ENCODE measurements around the gene BBOF1.
"Not testable (repeated sequence)": the region's sequence is repeated elsewhere in the genome, so short reads cannot be mapped to it uniquely, and the experiment has no call there.

The BBOF1 gene

GRCh38 chr14:74018586-74019407 is at the start of gene BBOF1, which contains the start of gene ENTPD5:
Gene BBOF1 (plus strand): TSS chr14:74019349. CDS start chr14:74019479, 130 bp downstream.
Gene ENTPD5 (minus strand): TSS chr14:74019288. CDS start chr14:73988102, 31,186 bp downstream.
- peak; percentile 89 for DNase-seq

GRCh38 chr14:73973497-73973896 is 45.7 kb upstream of the BBOF1 start:
- DNase-seq = no peak

- DNase-seq = no peak
Observed at GRCh38 chr14:73976125-73976524, 43.0 kb upstream of the BBOF1 start.

- no peak for DNase-seq
Observed at GRCh38 chr14:73977896-73978295, 41.3 kb upstream of the BBOF1 start.

- DNase-seq = no peak
Observed at GRCh38 chr14:73988065-73988464, 31.1 kb upstream of the BBOF1 start.

GRCh38 chr14:73988656-73989055 is 30.5 kb upstream of the BBOF1 start:
- DNase-seq = not testable (repeated sequence)

GRCh38 chr14:73991092-73991491 is 28.1 kb upstream of the BBOF1 start:
- no peak for DNase-seq

- not testable (repeated sequence) for DNase-seq
Observed at GRCh38 chr14:73994926-73995325, 24.2 kb upstream of the BBOF1 start.

GRCh38 chr14:73995977-73996378 is 23.2 kb upstream of the BBOF1 start:
- DNase-seq = no peak

- no peak for DNase-seq
Observed at GRCh38 chr14:73996731-73997107, 22.4 kb upstream of the BBOF1 start.

GRCh38 chr14:73997108-73997943 is 21.8 kb upstream of the BBOF1 start:
- DNase-seq = no peak

GRCh38 chr14:73997944-73998447 is 21.2 kb upstream of the BBOF1 start:
- DNase-seq = no peak

GRCh38 chr14:73998726-73999125 is 20.4 kb upstream of the BBOF1 start:
- DNase-seq = no peak

- not testable (repeated sequence) for DNase-seq
Observed at GRCh38 chr14:74005664-74006063, 13.5 kb upstream of the BBOF1 start.

- no peak for DNase-seq
Observed at GRCh38 chr14:74008843-74009499, 10.2 kb upstream of the BBOF1 start.

GRCh38 chr14:74014299-74014698 is 4.8 kb upstream of the BBOF1 start:
- DNase-seq = peak; percentile 36

- no peak for DNase-seq
Observed at GRCh38 chr14:74015176-74015575, 4.0 kb upstream of the BBOF1 start.

- DNase-seq = peak; percentile 4
Observed at GRCh38 chr14:74015963-74016362, 3.2 kb upstream of the BBOF1 start.

- peak; percentile 87 for DNase-seq
Observed at GRCh38 chr14:74018174-74018585, 969 bp upstream of the BBOF1 start.

- no peak for DNase-seq
Observed at GRCh38 chr14:74019408-74020137, 424 bp downstream of the BBOF1 start.

GRCh38 chr14:74022346-74022745 is 3.2 kb downstream of the BBOF1 start:
- no peak for DNase-seq

GRCh38 chr14:74029136-74029535 is 10.0 kb downstream of the BBOF1 start:
- no peak for DNase-seq
